Measurements from ENCODE around the gene NR3C1. TPM values are rescaled to one million over a fixed set of nuclear protein-coding genes. Genes with fewer than 3 reads are reported as not detected.

NR3C1 gene
- total RNA-seq, 1 donor from 2014 or later = 101 TPM

GRCh38 chr5:143231973-143232812 lies 171.3 kb downstream of the NR3C1 start:
- intact Hi-C loops (cut with DNase I) = no loop called here
- no peak for ATAC-seq
- TF ChIP-seq, protein P1, sequence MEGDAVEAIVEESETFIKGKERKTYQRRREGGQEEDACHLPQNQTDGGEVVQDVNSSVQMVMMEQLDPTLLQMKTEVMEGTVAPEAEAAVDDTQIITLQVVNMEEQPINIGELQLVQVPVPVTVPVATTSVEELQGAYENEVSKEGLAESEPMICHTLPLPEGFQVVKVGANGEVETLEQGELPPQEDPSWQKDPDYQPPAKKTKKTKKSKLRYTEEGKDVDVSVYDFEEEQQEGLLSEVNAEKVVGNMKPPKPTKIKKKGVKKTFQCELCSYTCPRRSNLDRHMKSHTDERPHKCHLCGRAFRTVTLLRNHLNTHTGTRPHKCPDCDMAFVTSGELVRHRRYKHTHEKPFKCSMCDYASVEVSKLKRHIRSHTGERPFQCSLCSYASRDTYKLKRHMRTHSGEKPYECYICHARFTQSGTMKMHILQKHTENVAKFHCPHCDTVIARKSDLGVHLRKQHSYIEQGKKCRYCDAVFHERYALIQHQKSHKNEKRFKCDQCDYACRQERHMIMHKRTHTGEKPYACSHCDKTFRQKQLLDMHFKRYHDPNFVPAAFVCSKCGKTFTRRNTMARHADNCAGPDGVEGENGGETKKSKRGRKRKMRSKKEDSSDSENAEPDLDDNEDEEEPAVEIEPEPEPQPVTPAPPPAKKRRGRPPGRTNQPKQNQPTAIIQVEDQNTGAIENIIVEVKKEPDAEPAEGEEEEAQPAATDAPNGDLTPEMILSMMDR (IDR thresholded peaks at IDR 0.05) = no peak

DNA sequence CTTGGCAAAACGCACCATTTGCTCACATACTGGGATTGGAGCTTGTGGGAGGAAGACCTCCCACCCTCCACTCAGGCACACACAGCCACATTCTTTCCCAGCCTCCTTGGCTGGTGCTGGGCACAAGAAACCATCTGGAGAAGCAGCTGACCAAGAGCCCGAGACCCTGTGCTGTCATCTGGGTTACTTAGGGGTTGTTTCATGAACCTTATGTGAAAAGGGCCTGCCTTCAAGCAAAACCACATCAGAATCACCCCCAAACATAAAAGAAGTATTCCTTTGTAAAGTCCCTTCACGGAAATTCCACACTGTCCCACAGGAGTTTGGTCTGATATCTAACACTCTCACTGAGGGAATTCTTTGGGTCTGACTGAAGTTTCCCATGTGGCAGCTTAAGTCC lies 172.1 kb downstream of the NR3C1 start:
- Histone ChIP-seq H3K27ac (no peak overlapping the region), H3K4me1 (peaks cover 10% of the 10 kb centered on the region), H3K4me3 (no peak overlapping the region), H3K36me3 (no peaks in the 10 kb centered on the region), H3K27me3 (no peaks in the 10 kb centered on the region), H3K9me3 (no peaks in the 10 kb centered on the region)
- ATAC-seq = peak; percentile 62
- intact Hi-C loops (cut with DNase I) = no loop called here
- no peak for DNase-seq
- TF ChIP-seq, protein P1 (IDR thresholded peaks at IDR 0.05) = no peak

More at GRCh38 chr5:143231973-143232812, 171.3 kb downstream of the NR3C1 start:
- Histone ChIP-seq H3K4me3 (no peak overlapping the region), H3K9me3 (no peaks in the 10 kb centered on the region), H3K4me1 (peaks cover 10% of the 10 kb centered on the region), H3K27me3 (no peaks in the 10 kb centered on the region), H3K36me3 (no peaks in the 10 kb centered on the region), H3K27ac (peak overlapping the region; percentile 24)
- no peak for DNase-seq

DNA sequence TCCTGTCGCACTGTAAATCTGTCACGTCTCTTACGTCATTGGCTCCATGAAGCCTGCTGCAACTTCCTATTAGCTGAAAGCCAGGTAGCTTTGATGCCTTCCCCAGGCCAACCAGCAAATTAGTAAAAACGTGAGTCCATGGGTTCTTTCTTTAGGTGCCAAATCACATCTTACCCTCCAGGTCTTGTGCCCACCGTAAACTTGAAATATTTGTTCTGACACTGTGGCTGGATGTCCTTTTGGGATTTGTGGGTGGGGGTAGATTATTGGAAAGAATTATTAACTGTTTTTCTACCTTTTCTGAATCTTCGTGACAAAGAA lies 172.8 kb downstream of the NR3C1 start:
- H3K4me3 ChIP-seq = no peak overlapping the region
- intact Hi-C loops (cut with DNase I) = no loop called here
- H3K4me1 ChIP-seq = peaks cover 10% of the 10 kb centered on the region
- no peaks in the 10 kb centered on the region for H3K27me3 ChIP-seq
- no peak overlapping the region for H3K27ac ChIP-seq
- H3K9me3 ChIP-seq = no peaks in the 10 kb centered on the region
- H3K36me3 ChIP-seq = no peaks in the 10 kb centered on the region
- TF ChIP-seq, protein P1 (IDR thresholded peaks at IDR 0.05) = no peak
- no peak for DNase-seq
- no peak for ATAC-seq

DNA sequence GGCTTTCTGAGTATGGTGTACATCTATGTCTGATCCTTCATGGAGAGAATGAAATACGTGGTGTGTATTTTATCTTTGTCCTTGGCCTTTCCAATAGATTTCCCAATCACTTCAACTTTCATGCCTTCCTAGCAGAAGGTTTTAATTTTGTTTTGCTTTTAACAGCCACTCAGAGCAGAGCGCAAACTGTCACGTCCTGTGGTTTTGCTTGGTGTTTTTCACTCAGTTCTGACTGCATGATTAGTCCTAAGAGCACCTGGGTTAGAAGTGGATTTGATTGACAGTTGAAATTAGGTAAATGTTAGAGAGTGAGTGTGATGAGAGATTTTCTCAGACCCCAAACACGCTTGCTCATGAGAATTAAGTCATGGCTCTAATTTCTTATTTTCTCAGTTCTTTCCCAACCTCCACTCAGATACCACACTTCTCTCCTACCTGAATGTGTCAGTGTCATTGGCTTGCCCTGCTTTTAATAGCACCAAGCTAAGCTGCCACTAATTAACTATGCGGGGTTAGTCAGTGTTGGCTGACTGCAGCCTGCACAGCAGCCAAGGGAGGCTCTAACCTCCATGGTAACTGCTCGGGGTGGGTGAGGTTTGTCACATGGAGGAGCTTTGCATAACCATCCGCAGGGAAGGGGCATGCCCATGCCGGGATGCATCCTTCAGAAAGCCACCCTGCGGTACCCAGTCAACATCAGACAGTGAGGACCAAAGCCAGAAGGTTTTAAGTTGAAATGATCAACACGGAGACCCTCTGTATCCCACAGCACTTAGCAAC lies 173.4 kb downstream of the NR3C1 start:
- no peak overlapping the region for H3K4me3 ChIP-seq
- peaks cover 10% of the 10 kb centered on the region for H3K4me1 ChIP-seq
- no peaks in the 10 kb centered on the region for H3K36me3 ChIP-seq
- peak; percentile 9 for ATAC-seq
- no peaks in the 10 kb centered on the region for H3K9me3 ChIP-seq
- H3K27ac ChIP-seq = no peak overlapping the region
- no peak for DNase-seq
- TF ChIP-seq, protein P1 (IDR thresholded peaks at IDR 0.05) = no peak
- H3K27me3 ChIP-seq = no peaks in the 10 kb centered on the region
- intact Hi-C loops (cut with DNase I) = no loop called here

- TF ChIP-seq, protein P1 (IDR thresholded peaks at IDR 0.05) = no peak
- Histone ChIP-seq H3K27me3 (no peaks in the 10 kb centered on the region), H3K27ac (no peak overlapping the region), H3K9me3 (no peaks in the 10 kb centered on the region), H3K36me3 (no peaks in the 10 kb centered on the region), H3K4me1 (peaks cover 10% of the 10 kb centered on the region), H3K4me3 (no peak overlapping the region)
- intact Hi-C loops (cut with DNase I) = no loop called here
- DNase-seq (no peak), ATAC-seq (peak; percentile 28)
Observed at GRCh38 chr5:143229426-143229895, 174.0 kb downstream of the NR3C1 start.
